MM.1S (cell line): ENCODE measurements around the gene SPATA25.

ENCODE experiments used
- CTCF ChIP-seq: fragments of 300-600 bp; sonication (generic); IDR thresholded peaks from 2 replicates; pipeline ENCODE4 v1.5.1; 2016; ENCODE audit warnings: antibody characterized with exemption, low read length, mixed read lengths
- EZH2 ChIP-seq: fragments of 300-600 bp; sonication (generic); optimal IDR thresholded peaks from 2 replicates; pipeline ENCODE3; 2017; ENCODE audit warnings: low read depth, mild to moderate bottlenecking, antibody characterized with exemption, low read length, mixed read lengths
- EZH2phosphoT487 ChIP-seq: fragments of 300-600 bp; sonication (generic); IDR thresholded peaks from 2 replicates; pipeline ENCODE4 v1.6.1; 2018; ENCODE audit warnings: antibody characterized with exemption, low read length

DNA sequence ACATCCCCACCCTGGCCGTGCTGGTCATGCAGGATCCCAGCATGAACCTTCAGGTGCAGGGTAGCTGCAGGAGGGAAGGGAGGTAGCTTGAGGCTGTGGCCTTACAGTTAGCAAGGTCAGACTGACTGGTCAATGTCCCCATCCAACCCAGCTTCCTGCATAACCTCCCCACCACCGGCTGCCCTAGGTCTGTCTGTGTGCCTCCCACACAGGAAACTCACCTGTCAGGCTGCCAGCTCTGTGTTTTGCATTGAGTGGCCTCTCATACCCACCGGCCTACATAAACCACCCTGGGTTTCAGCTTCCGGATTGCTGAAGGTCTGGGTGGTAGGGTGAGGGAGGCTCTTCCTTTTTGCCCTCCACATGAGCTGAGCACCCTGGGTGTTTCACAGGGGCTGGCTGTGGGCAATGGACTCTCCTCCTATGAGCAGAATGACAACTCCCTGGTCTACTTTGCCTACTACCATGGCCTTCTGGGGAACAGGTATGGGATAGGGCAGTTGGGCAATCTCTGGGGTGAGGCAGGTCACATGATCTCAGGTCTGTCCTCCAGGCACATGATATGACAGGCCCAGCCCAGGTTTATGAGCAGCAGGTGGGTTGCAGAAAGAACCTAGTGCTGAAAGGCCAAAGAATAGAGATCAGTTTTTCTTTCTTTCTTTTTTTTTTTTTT is 5.5 kb upstream of the SPATA25 start:
- no peak for TF ChIP-seq CTCF
- TF ChIP-seq EZH2: no peak
- TF ChIP-seq EZH2phosphoT487: no peak
